ENCODE measurements around the gene PPP4R4.

PPP4R4 gene

DNA sequence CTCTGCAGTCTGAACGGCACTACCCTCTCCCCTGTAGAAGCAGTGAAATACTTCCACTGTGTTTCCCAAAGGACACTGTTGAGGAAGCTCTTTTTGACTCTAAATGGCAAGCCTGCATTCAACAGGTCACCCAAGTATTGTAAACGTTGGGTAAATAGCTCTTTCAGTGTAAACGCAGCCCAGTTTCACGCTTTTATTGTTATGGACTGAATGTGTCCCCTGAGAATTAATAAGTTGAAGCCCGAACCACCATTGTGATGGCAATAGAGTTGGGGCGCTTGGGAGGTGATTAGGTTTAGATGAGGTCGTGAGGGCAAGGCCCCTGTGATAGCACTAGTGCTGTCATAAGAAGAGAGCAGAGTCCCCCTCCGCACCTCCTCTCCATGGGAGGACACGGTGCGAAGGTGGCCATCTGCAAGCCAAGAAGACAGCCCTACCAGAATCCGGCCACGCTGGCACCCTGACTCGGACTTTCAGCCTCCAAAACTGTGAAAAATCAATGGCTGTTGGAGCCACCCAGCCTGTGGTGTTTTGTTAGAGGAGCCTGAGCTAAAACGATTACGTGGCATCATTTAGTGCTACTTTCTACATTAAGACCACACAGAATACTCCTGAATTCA is 117.9 kb downstream of the PPP4R4 start:
- DNase-seq (ENCODE audit: low spot score) = no peak
- WGBS, 2 donors (ENCODE audit: extremely low coverage in 2 of 2, insufficient read length in 2 of 2, insufficient replicate concordance in 1 of 2) = no CpG with 5 or more reads among the region's 15 CpGs
- no peak overlapping the region for H2AK5ac ChIP-seq (ENCODE audit: low read depth, low read length)

DNA sequence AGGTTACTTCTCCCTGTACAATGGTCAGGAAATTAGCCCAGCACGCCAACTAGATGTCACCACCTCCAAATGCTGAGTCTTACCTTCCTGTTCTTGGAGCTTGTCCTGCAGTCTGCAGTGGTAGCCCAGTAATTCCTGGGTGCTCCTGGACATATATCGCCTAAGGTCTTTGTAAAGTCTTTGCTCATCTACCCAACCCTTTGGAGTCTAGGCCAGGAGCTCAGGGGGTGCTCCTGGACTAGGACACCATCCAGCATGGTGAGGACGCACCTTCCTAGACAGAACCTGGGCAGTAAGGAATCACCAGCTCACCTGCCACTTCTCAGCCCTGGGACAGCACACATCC is 118.4 kb downstream of the PPP4R4 start:
- no peaks in the 10 kb centered on the region for H3K27me3 ChIP-seq (ENCODE audit: control insufficient read depth in 3 of 3, insufficient read depth in 3 of 3, low read depth in 1 of 3, low read length in 3 of 3)
- H3K18ac ChIP-seq (ENCODE audit: low read length) = no peak overlapping the region
- no peak overlapping the region for H4K8ac ChIP-seq (ENCODE audit: low read depth, low read length)
- no peak overlapping the region for H4K91ac ChIP-seq (ENCODE audit: low read depth, low read length, poor library complexity)
- H3K4ac ChIP-seq (ENCODE audit: low read length) = no peak overlapping the region
- H3K27ac ChIP-seq (replicated peaks; ENCODE audit: low read length) = no peak overlapping the region
- H3K4me2 ChIP-seq (ENCODE audit: insufficient read depth, low read length, poor library complexity, severe bottlenecking) = no peak overlapping the region
- no peak overlapping the region for H2BK12ac ChIP-seq (ENCODE audit: low read length)
- no peak overlapping the region for H3K9ac ChIP-seq (ENCODE audit: low read depth, low read length, poor library complexity)
- H3K36me3 ChIP-seq (replicated peaks in 1 of 2; ENCODE audit: control insufficient read depth in 2 of 2, insufficient read depth in 2 of 2, low read length in 2 of 2) = no peaks in the 10 kb centered on the region
- H2BK120ac ChIP-seq (ENCODE audit: low read depth, low read length) = no peak overlapping the region
- H3K79me1 ChIP-seq (ENCODE audit: low read depth, low read length) = no peaks in the 10 kb centered on the region
- H2BK15ac ChIP-seq (ENCODE audit: low read length) = no peak overlapping the region
- no peak overlapping the region for H2BK5ac ChIP-seq (ENCODE audit: low read length)
- no peak overlapping the region for H3K4me3 ChIP-seq (ENCODE audit: low read length in 2 of 2)
- peaks cover 0 to 5% of the 10 kb centered on the region in 2 donors for H3K4me1 ChIP-seq (ENCODE audit: control insufficient read depth in 2 of 2, insufficient read depth in 1 of 2, low read depth in 1 of 2, low read length in 2 of 2)
- H2AFZ ChIP-seq (ENCODE audit: low read length) = no peak overlapping the region
- peaks cover 0 to 3% of the 10 kb centered on the region in 2 donors for H3K9me3 ChIP-seq (replicated peaks in 1 of 2; ENCODE audit: control insufficient read depth in 2 of 2, insufficient read depth in 1 of 2, low read depth in 1 of 2, low read length in 2 of 2)
- no peak overlapping the region for H2AK5ac ChIP-seq (ENCODE audit: low read depth, low read length)
- H3K23ac ChIP-seq (ENCODE audit: low read depth, low read length, poor library complexity) = no peak overlapping the region
- no peak for DNase-seq (ENCODE audit: low spot score)
- no CpG with 5 or more reads among the region's 3 CpGs for WGBS, 2 donors (ENCODE audit: extremely low coverage in 2 of 2, insufficient read length in 2 of 2, insufficient replicate concordance in 1 of 2)
- H3K14ac ChIP-seq (ENCODE audit: low read length) = no peak overlapping the region

More for the DNA sequence above, 117.9 kb downstream of the PPP4R4 start:
- Histone ChIP-seq H3K23ac (ENCODE audit: low read depth, low read length, poor library complexity) (no peak overlapping the region), H3K14ac (ENCODE audit: low read length) (no peak overlapping the region), H3K4ac (ENCODE audit: low read length) (no peak overlapping the region), H3K27me3 (ENCODE audit: control insufficient read depth in 3 of 3, insufficient read depth in 3 of 3, low read depth in 1 of 3, low read length in 3 of 3) (no peaks in the 10 kb centered on the region), H3K4me3 (ENCODE audit: low read length in 2 of 2) (no peak overlapping the region), H3K79me1 (ENCODE audit: low read depth, low read length) (no peaks in the 10 kb centered on the region), H2BK15ac (ENCODE audit: low read length) (no peak overlapping the region), H3K18ac (ENCODE audit: low read length) (no peak overlapping the region), H3K9me3 (replicated peaks in 1 of 2; ENCODE audit: control insufficient read depth in 2 of 2, insufficient read depth in 1 of 2, low read depth in 1 of 2, low read length in 2 of 2) (peaks cover 0 to 3% of the 10 kb centered on the region in 2 donors), H3K9ac (ENCODE audit: low read depth, low read length, poor library complexity) (no peak overlapping the region), H2BK120ac (ENCODE audit: low read depth, low read length) (no peak overlapping the region), H2BK5ac (ENCODE audit: low read length) (no peak overlapping the region), H3K4me1 (ENCODE audit: control insufficient read depth in 2 of 2, insufficient read depth in 1 of 2, low read depth in 1 of 2, low read length in 2 of 2) (peaks cover 0 to 5% of the 10 kb centered on the region in 2 donors), H2BK12ac (ENCODE audit: low read length) (no peak overlapping the region), H2AFZ (ENCODE audit: low read length) (no peak overlapping the region), H4K91ac (ENCODE audit: low read depth, low read length, poor library complexity) (no peak overlapping the region), H3K4me2 (ENCODE audit: insufficient read depth, low read length, poor library complexity, severe bottlenecking) (no peak overlapping the region), H3K36me3 (replicated peaks in 1 of 2; ENCODE audit: control insufficient read depth in 2 of 2, insufficient read depth in 2 of 2, low read length in 2 of 2) (no peaks in the 10 kb centered on the region), H3K27ac (replicated peaks; ENCODE audit: low read length) (no peak overlapping the region), H4K8ac (ENCODE audit: low read depth, low read length) (no peak overlapping the region)

GRCh38 chr14:94292872-94293577 is 118.9 kb downstream of the PPP4R4 start, which contains the start of gene SERPINA10:
Gene SERPINA10 (minus strand): TSS chr14:94293268. CDS start chr14:94290593, 2,675 bp downstream.
- Histone ChIP-seq H3K18ac (ENCODE audit: low read length) (no peak within 1 kb of the TSS), H3K79me1 (ENCODE audit: low read depth, low read length) (no peaks in the 10 kb centered on the region), H3K27me3 (ENCODE audit: control insufficient read depth in 3 of 3, insufficient read depth in 3 of 3, low read depth in 1 of 3, low read length in 3 of 3) (no peaks in the 10 kb centered on the region), H4K8ac (ENCODE audit: low read depth, low read length) (no peak within 1 kb of the TSS), H3K14ac (ENCODE audit: low read length) (no peak within 1 kb of the TSS), H3K9ac (ENCODE audit: low read depth, low read length, poor library complexity) (no peak within 1 kb of the TSS), H2BK5ac (ENCODE audit: low read length) (no peak within 1 kb of the TSS), H3K4me1 (ENCODE audit: control insufficient read depth in 2 of 2, insufficient read depth in 1 of 2, low read depth in 1 of 2, low read length in 2 of 2) (peaks cover 0 to 5% of the 10 kb centered on the region in 2 donors), H3K23ac (ENCODE audit: low read depth, low read length, poor library complexity) (no peak within 1 kb of the TSS), H3K9me3 (replicated peaks in 1 of 2; ENCODE audit: control insufficient read depth in 2 of 2, insufficient read depth in 1 of 2, low read depth in 1 of 2, low read length in 2 of 2) (peaks cover 0 to 3% of the 10 kb centered on the region in 2 donors), H2BK15ac (ENCODE audit: low read length) (no peak within 1 kb of the TSS), H3K27ac (replicated peaks; ENCODE audit: low read length) (no peak within 1 kb of the TSS), H3K4me3 (ENCODE audit: low read length in 2 of 2) (no peak within 1 kb of the TSS), H3K36me3 (replicated peaks in 1 of 2; ENCODE audit: control insufficient read depth in 2 of 2, insufficient read depth in 2 of 2, low read length in 2 of 2) (no peaks in the 10 kb centered on the region), H2AFZ (ENCODE audit: low read length) (no peak within 1 kb of the TSS), H3K4ac (ENCODE audit: low read length) (no peak within 1 kb of the TSS), H2AK5ac (ENCODE audit: low read depth, low read length) (no peak within 1 kb of the TSS), H4K91ac (ENCODE audit: low read depth, low read length, poor library complexity) (no peak within 1 kb of the TSS), H2BK12ac (ENCODE audit: low read length) (no peak within 1 kb of the TSS), H2BK120ac (ENCODE audit: low read depth, low read length) (no peak within 1 kb of the TSS), H3K4me2 (ENCODE audit: insufficient read depth, low read length, poor library complexity, severe bottlenecking) (no peak within 1 kb of the TSS)
- WGBS, 2 donors (ENCODE audit: extremely low coverage in 2 of 2, insufficient read length in 2 of 2, insufficient replicate concordance in 1 of 2) = no CpG with 5 or more reads among the region's 10 CpGs
- DNase-seq (ENCODE audit: low spot score) = no peak

DNA sequence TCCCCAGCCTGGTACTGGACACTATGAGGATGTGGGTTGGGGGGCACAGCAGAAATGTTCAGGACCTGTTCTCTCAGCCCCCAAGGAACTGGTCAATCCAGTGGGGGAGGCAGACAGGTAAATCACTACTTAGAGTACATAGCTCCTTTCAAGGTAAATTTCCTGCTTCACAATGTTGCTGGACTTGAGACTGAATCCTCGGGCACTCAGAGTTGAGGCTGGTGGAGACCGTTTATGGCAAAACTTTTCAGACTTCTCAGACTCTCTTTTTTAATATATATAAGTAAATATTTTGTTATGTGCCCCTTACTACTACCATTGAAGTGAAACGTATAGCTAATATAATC is 119.4 kb downstream of the PPP4R4 start:
- H3K4ac ChIP-seq (ENCODE audit: low read length) = no peak overlapping the region
- H2BK12ac ChIP-seq (ENCODE audit: low read length) = no peak overlapping the region
- no peak overlapping the region for H2BK15ac ChIP-seq (ENCODE audit: low read length)
- no CpG with 5 or more reads among the region's 3 CpGs for WGBS, 2 donors (ENCODE audit: extremely low coverage in 2 of 2, insufficient read length in 2 of 2, insufficient replicate concordance in 1 of 2)
- no peak overlapping the region for H2BK120ac ChIP-seq (ENCODE audit: low read depth, low read length)
- no peak overlapping the region for H3K9ac ChIP-seq (ENCODE audit: low read depth, low read length, poor library complexity)
- no peak overlapping the region for H3K23ac ChIP-seq (ENCODE audit: low read depth, low read length, poor library complexity)
- no peaks in the 10 kb centered on the region for H3K27me3 ChIP-seq (ENCODE audit: control insufficient read depth in 3 of 3, insufficient read depth in 3 of 3, low read depth in 1 of 3, low read length in 3 of 3)
- no peak overlapping the region for H2AK5ac ChIP-seq (ENCODE audit: low read depth, low read length)
- H3K9me3 ChIP-seq (replicated peaks in 1 of 2; ENCODE audit: control insufficient read depth in 2 of 2, insufficient read depth in 1 of 2, low read depth in 1 of 2, low read length in 2 of 2) = no peaks in the 10 kb centered on the region
- no peak overlapping the region for H3K27ac ChIP-seq (replicated peaks; ENCODE audit: low read length)
- no peak overlapping the region for H4K8ac ChIP-seq (ENCODE audit: low read depth, low read length)
- no peak overlapping the region for H3K4me3 ChIP-seq (ENCODE audit: low read length in 2 of 2)
- no peak for DNase-seq (ENCODE audit: low spot score)
- no peak overlapping the region for H4K91ac ChIP-seq (ENCODE audit: low read depth, low read length, poor library complexity)
- no peaks in the 10 kb centered on the region for H3K79me1 ChIP-seq (ENCODE audit: low read depth, low read length)
- no peak overlapping the region for H2BK5ac ChIP-seq (ENCODE audit: low read length)
- no peak overlapping the region for H3K4me2 ChIP-seq (ENCODE audit: insufficient read depth, low read length, poor library complexity, severe bottlenecking)
- H3K36me3 ChIP-seq (replicated peaks in 1 of 2; ENCODE audit: control insufficient read depth in 2 of 2, insufficient read depth in 2 of 2, low read length in 2 of 2) = no peaks in the 10 kb centered on the region
- H3K14ac ChIP-seq (ENCODE audit: low read length) = no peak overlapping the region
- peaks cover 0 to 3% of the 10 kb centered on the region in 2 donors for H3K4me1 ChIP-seq (ENCODE audit: control insufficient read depth in 2 of 2, insufficient read depth in 1 of 2, low read depth in 1 of 2, low read length in 2 of 2)
- H3K18ac ChIP-seq (ENCODE audit: low read length) = no peak overlapping the region
- no peak overlapping the region for H2AFZ ChIP-seq (ENCODE audit: low read length)

Data from neuronal stem cell (in vitro differentiated cells).